ENCODE data around the gene FRMD4A. TPM values are rescaled to one million over a fixed set of nuclear protein-coding genes. Genes with fewer than 3 reads are reported as not detected.

FRMD4A gene
- total and polyA plus RNA-seq, 2 experiments from 2014 or later, result 3.7 to 12.6 TPM

GRCh38 chr10:14086596-14086995 is 244.1 kb downstream of the FRMD4A start:
- no peak overlapping the region for H3K27ac ChIP-seq
- H3K4me1 ChIP-seq (ENCODE audit: low read depth), result peaks cover 5% of the 10 kb centered on the region
- no peak for DNase-seq (ENCODE audit: low read depth in 1 of 2, low spot score in 1 of 2)
- no peaks in the 10 kb centered on the region for H3K9me3 ChIP-seq (ENCODE audit: low read depth)
- H3K4me3 ChIP-seq, result no peak overlapping the region
- no peak for TF ChIP-seq CTCF (IDR thresholded peaks at IDR 0.05; ENCODE audit: low read depth, low read length)
- no peaks in the 10 kb centered on the region for H3K36me3 ChIP-seq
- H3K27me3 ChIP-seq, result no peaks in the 10 kb centered on the region

GRCh38 chr10:14084875-14085274 is 245.8 kb downstream of the FRMD4A start:
- DNase-seq (ENCODE audit: low read depth in 1 of 2, low spot score in 1 of 2), result no peak
- H3K27ac ChIP-seq, result no peak overlapping the region
- no peaks in the 10 kb centered on the region for H3K27me3 ChIP-seq
- peaks cover 5% of the 10 kb centered on the region for H3K4me1 ChIP-seq (ENCODE audit: low read depth)
- no peak for TF ChIP-seq CTCF (IDR thresholded peaks at IDR 0.05; ENCODE audit: low read depth, low read length)
- H3K9me3 ChIP-seq (ENCODE audit: low read depth), result no peaks in the 10 kb centered on the region
- H3K36me3 ChIP-seq, result no peaks in the 10 kb centered on the region
- H3K4me3 ChIP-seq, result no peak overlapping the region

- no peaks in the 10 kb centered on the region for H3K9me3 ChIP-seq (ENCODE audit: low read depth)
- TF ChIP-seq CTCF (IDR thresholded peaks at IDR 0.05; ENCODE audit: low read depth, low read length), result no peak
- no peaks in the 10 kb centered on the region for H3K4me1 ChIP-seq (ENCODE audit: low read depth)
- H3K4me3 ChIP-seq, result no peak overlapping the region
- H3K27me3 ChIP-seq, result no peaks in the 10 kb centered on the region
- DNase-seq (ENCODE audit: low read depth in 1 of 2, low spot score in 1 of 2), result no peak
- no peak overlapping the region for H3K27ac ChIP-seq
- H3K36me3 ChIP-seq, result no peaks in the 10 kb centered on the region
These were observed 249.9 kb downstream of the FRMD4A start for GRCh38 chr10:14080795-14081194.

- DNase-seq (ENCODE audit: low read depth in 1 of 2, low spot score in 1 of 2), result no peak
- Histone ChIP-seq H3K27ac (no peak overlapping the region), H3K9me3 (ENCODE audit: low read depth) (no peaks in the 10 kb centered on the region), H3K36me3 (no peaks in the 10 kb centered on the region), H3K4me3 (no peak overlapping the region), H3K27me3 (no peaks in the 10 kb centered on the region), H3K4me1 (ENCODE audit: low read depth) (peaks cover 6% of the 10 kb centered on the region)
- no peak for TF ChIP-seq CTCF (IDR thresholded peaks at IDR 0.05; ENCODE audit: low read depth, low read length)
These were observed 253.3 kb downstream of the FRMD4A start for GRCh38 chr10:14077430-14077829.

GRCh38 chr10:14074062-14074884 is 256.5 kb downstream of the FRMD4A start:
- peaks cover 6% of the 10 kb centered on the region for H3K4me1 ChIP-seq (ENCODE audit: low read depth)
- no peak for TF ChIP-seq CTCF (IDR thresholded peaks at IDR 0.05; ENCODE audit: low read depth, low read length)
- H3K4me3 ChIP-seq, result no peak overlapping the region
- peak; percentile 28 to 99 for DNase-seq (ENCODE audit: low read depth in 1 of 2, low spot score in 1 of 2)
- no peaks in the 10 kb centered on the region for H3K36me3 ChIP-seq
- no peaks in the 10 kb centered on the region for H3K9me3 ChIP-seq (ENCODE audit: low read depth)
- H3K27ac ChIP-seq, result no peak overlapping the region
- no peaks in the 10 kb centered on the region for H3K27me3 ChIP-seq
